Fibroblast of mammary gland (primary cell): ENCODE measurements around the gene CDSN.
A peak's percentile ranks its signal among the peaks of the same experiment; 100 is the strongest.

Source experiments
- DNase-seq: peaks from one replicate; pipeline ENCODE4 v3.0.0-alpha.2; 2010; ENCODE audit warnings: low read depth
- H3K4me3 ChIP-seq: 2 replicates; pipeline ENCODE4 v1.5.1; 2011; ENCODE audit warnings: low read depth, mild to moderate bottlenecking, low read length, moderate library complexity; ENCODE audit not compliant: control insufficient read depth
- CTCF ChIP-seq: conservative IDR thresholded peaks from 2 replicates; pipeline ENCODE4 v1.5.1; 2011; ENCODE audit warnings: low read depth, low read length, inconsistent platforms; ENCODE audit not compliant: control insufficient read depth, insufficient read depth

Gene CDSN

GRCh38 chr6:31125162-31125561 lies 4.9 kb upstream of the CDSN start:
- DNase-seq, result peak; percentile 57
- no peak overlapping the region for H3K4me3 ChIP-seq
- TF ChIP-seq CTCF, result no peak

GRCh38 chr6:31122791-31123706 lies 2.8 kb upstream of the CDSN start:
- peak; percentile 53 for DNase-seq
- H3K4me3 ChIP-seq, result no peak overlapping the region
- TF ChIP-seq CTCF, result no peak

GRCh38 chr6:31121131-31121790 lies 1.0 kb upstream of the CDSN start:
- TF ChIP-seq CTCF, result no peak
- DNase-seq, result no peak
- H3K4me3 ChIP-seq, result no peak overlapping the region

GRCh38 chr6:31118178-31118577 lies 2.1 kb downstream of the CDSN start:
- no peak overlapping the region for H3K4me3 ChIP-seq
- no peak for DNase-seq

GRCh38 chr6:31116661-31117385 lies 3.4 kb downstream of the CDSN start:
- H3K4me3 ChIP-seq, result no peak overlapping the region
- peak; percentile 38 for DNase-seq
- no peak for TF ChIP-seq CTCF

More at GRCh38 chr6:31118178-31118577, 2.1 kb downstream of the CDSN start:
- no peak for TF ChIP-seq CTCF

- H3K4me3 ChIP-seq, result no peak overlapping the region
- no peak for TF ChIP-seq CTCF
Measured at GRCh38 chr6:31115941-31116560, 4.2 kb downstream of the CDSN start.

More at GRCh38 chr6:31115941-31116560, 4.2 kb downstream of the CDSN start:
- no peak for DNase-seq
